ENCODE results near the gene CYB5R4. TPM values are rescaled to one million over a fixed set of nuclear protein-coding genes. Genes with fewer than 3 reads are reported as not detected.
A peak's percentile ranks its signal among the peaks of the same experiment; 100 is the strongest.

CYB5R4 gene
- total RNA-seq, 2 donors from 2014 or later, result 13.7 to 18.9 TPM

- no peak overlapping the region for H3K27ac ChIP-seq (ENCODE audit: low read depth, low read length)
- Mint-ChIP-seq H3K36me3 (ENCODE audit: low read depth) (peaks cover 2% of the 10 kb centered on the region), H3K4me1 (no peaks in the 10 kb centered on the region)
Observed at GRCh38 chr6:83917001-83917400, 57.5 kb downstream of the CYB5R4 start.

GRCh38 chr6:83920017-83920416, 60.5 kb downstream of the CYB5R4 start:
- Histone ChIP-seq H3K4me3 (ENCODE audit: low read length) (no peak overlapping the region), H3K27me3 (ENCODE audit: control insufficient read depth, insufficient read depth, low read length, poor library complexity, severe bottlenecking) (no peaks in the 10 kb centered on the region), H3K4me1 (ENCODE audit: control insufficient read depth, insufficient read depth, low read length) (no peaks in the 10 kb centered on the region), H3K9me3 (ENCODE audit: control insufficient read depth, low read length) (no peaks in the 10 kb centered on the region), H3K9ac (ENCODE audit: extremely low read depth, low read length, poor library complexity, severe bottlenecking) (no peak overlapping the region), H3K36me3 (ENCODE audit: control insufficient read depth, insufficient read depth, low read length) (no peaks in the 10 kb centered on the region), H3K27ac (ENCODE audit: low read depth, low read length) (no peak overlapping the region)
- no peak for TF ChIP-seq CTCF (conservative IDR thresholded peaks at IDR 0.05)
- H3K4me3 Mint-ChIP-seq, result no peak overlapping the region
- no peak overlapping the region for H3K27ac Mint-ChIP-seq
- 95% methylated on average over 1 of the region's 1 CpG; no CpG with 5 or more reads in 1 of the 2 experiments for WGBS, 2 experiments (ENCODE audit: insufficient coverage in 1 of 2, insufficient read length in 1 of 2)
- H3K4me1 Mint-ChIP-seq, result no peaks in the 10 kb centered on the region
- no peaks in the 10 kb centered on the region for H3K27me3 Mint-ChIP-seq (ENCODE audit: insufficient read depth)
- H3K36me3 Mint-ChIP-seq (ENCODE audit: low read depth), result peaks cover 16% of the 10 kb centered on the region
- no peaks in the 10 kb centered on the region for H3K9me3 Mint-ChIP-seq
- DNase-seq, result no peak

More at GRCh38 chr6:83917001-83917400, 57.5 kb downstream of the CYB5R4 start:
- Histone ChIP-seq H3K36me3 (ENCODE audit: control insufficient read depth, insufficient read depth, low read length) (no peaks in the 10 kb centered on the region), H3K4me1 (ENCODE audit: control insufficient read depth, insufficient read depth, low read length) (no peaks in the 10 kb centered on the region), H3K4me3 (ENCODE audit: low read length) (no peak overlapping the region), H3K27me3 (ENCODE audit: control insufficient read depth, insufficient read depth, low read length, poor library complexity, severe bottlenecking) (no peaks in the 10 kb centered on the region), H3K9ac (ENCODE audit: extremely low read depth, low read length, poor library complexity, severe bottlenecking) (no peak overlapping the region), H3K9me3 (ENCODE audit: control insufficient read depth, low read length) (no peaks in the 10 kb centered on the region)
- Mint-ChIP-seq H3K27ac (no peak overlapping the region), H3K27me3 (ENCODE audit: insufficient read depth) (no peaks in the 10 kb centered on the region), H3K4me3 (no peak overlapping the region), H3K9me3 (no peaks in the 10 kb centered on the region)
- no peak for TF ChIP-seq CTCF (conservative IDR thresholded peaks at IDR 0.05)
- no peak for DNase-seq

- H3K27me3 Mint-ChIP-seq (ENCODE audit: insufficient read depth), result no peaks in the 10 kb centered on the region
- no peaks in the 10 kb centered on the region for H3K9me3 ChIP-seq (ENCODE audit: control insufficient read depth, low read length)
- H3K4me1 ChIP-seq (ENCODE audit: control insufficient read depth, insufficient read depth, low read length), result no peaks in the 10 kb centered on the region
- peak; percentile 61 for DNase-seq
- H3K4me1 Mint-ChIP-seq, result no peaks in the 10 kb centered on the region
- H3K9me3 Mint-ChIP-seq, result no peaks in the 10 kb centered on the region
- H3K27ac Mint-ChIP-seq, result no peak overlapping the region
- H3K27me3 ChIP-seq (ENCODE audit: control insufficient read depth, insufficient read depth, low read length, poor library complexity, severe bottlenecking), result no peaks in the 10 kb centered on the region
- H3K36me3 Mint-ChIP-seq (ENCODE audit: low read depth), result peaks cover 18% of the 10 kb centered on the region
- peak; percentile 59 for TF ChIP-seq CTCF (conservative IDR thresholded peaks at IDR 0.05)
- no peak overlapping the region for H3K27ac ChIP-seq (ENCODE audit: low read depth, low read length)
- 87 to 89% methylated on average over 3 to 5 of the region's 5 CpGs for WGBS, 2 experiments (ENCODE audit: insufficient coverage in 1 of 2, insufficient read length in 1 of 2)
- no peaks in the 10 kb centered on the region for H3K36me3 ChIP-seq (ENCODE audit: control insufficient read depth, insufficient read depth, low read length)
- H3K4me3 ChIP-seq (ENCODE audit: low read length), result no peak overlapping the region
- no peak overlapping the region for H3K9ac ChIP-seq (ENCODE audit: extremely low read depth, low read length, poor library complexity, severe bottlenecking)
- no peak overlapping the region for H3K4me3 Mint-ChIP-seq
Observed at GRCh38 chr6:83921315-83921714, 61.8 kb downstream of the CYB5R4 start.

Measured in endodermal cell (in vitro differentiated cells).